Measurements from ENCODE around the gene TCF19. TPM values are rescaled to one million over a fixed set of nuclear protein-coding genes. Genes with fewer than 3 reads are reported as not detected.

The TCF19 gene
- total and polyA plus RNA-seq, 2 donors (not counting 3 experiments of a cell fraction or from before 2014, with no cell fraction given), result 13.9 to 31.7 TPM

GRCh38 chr6:31172973-31173384 lies 14.6 kb downstream of the TCF19 start:
- Histone ChIP-seq H4K20me1 (replicated peaks; ENCODE audit: control insufficient read depth, extremely low read depth, insufficient read depth, low read length) (no peaks in the 10 kb centered on the region), H2AFZ (ENCODE audit: low read depth, low read length) (no peak overlapping the region), H3K27me3 (ENCODE audit: control insufficient read depth in 2 of 2, insufficient read depth in 2 of 2, low read length in 2 of 2) (no peaks in the 10 kb centered on the region), H3K4me3 (replicated peaks in 1 of 3; ENCODE audit: insufficient read depth in 1 of 3, low read depth in 1 of 3, low read length in 3 of 3) (no peak overlapping the region), H3K9me3 (replicated peaks; ENCODE audit: control insufficient read depth, insufficient read depth, low read length) (no peaks in the 10 kb centered on the region), H3K4me1 (ENCODE audit: control insufficient read depth, extremely low read depth, insufficient read depth, low read length) (no peaks in the 10 kb centered on the region), H3K9ac (replicated peaks; ENCODE audit: extremely low read depth, insufficient read depth, low read length) (no peak overlapping the region), H3K36me3 (ENCODE audit: control insufficient read depth in 2 of 2, extremely low read depth in 1 of 2, insufficient read depth in 2 of 2, low read length in 2 of 2) (no peaks in the 10 kb centered on the region), H3K4me2 (ENCODE audit: insufficient read depth, low read length) (no peak overlapping the region), H3K9me1 (replicated peaks; ENCODE audit: control insufficient read depth, extremely low read depth, insufficient read depth, low read length) (no peaks in the 10 kb centered on the region), H3K79me2 (ENCODE audit: control insufficient read depth, insufficient read depth, low read length) (no peaks in the 10 kb centered on the region), H3K27ac (ENCODE audit: insufficient read depth, low read depth, low read length) (no peak overlapping the region)
- no peak for FAIRE-seq
- intact Hi-C loops (cut with micrococcal nuclease), result no loop called here
- DNase-seq (ENCODE audit: low read depth, low spot score), result no peak
- TF ChIP-seq FOS (IDR thresholded peaks at IDR 0.05; ENCODE audit: borderline replicate concordance, insufficient read depth, low read length), result no peak
- TF ChIP-seq EZH2 (IDR thresholded peaks at IDR 0.05; ENCODE audit: borderline replicate concordance, low read depth, low read length, severe bottlenecking), result no peak
- no TSS peak for BruUV-seq (replicated peaks)
- ChIA-PET CTCF (interaction anchor here (0.9 kb wide), 1 partner anchor 10 kb away, joined by 3 read pairs; no protein-coding TSS in a partner anchor), POLR2A (no interaction called here)
- dilution Hi-C loops (cut with MboI; ENCODE audit: extremely low pct_ligation_motif_present, low sequenced_read_pairs), result no loop called here

DNA sequence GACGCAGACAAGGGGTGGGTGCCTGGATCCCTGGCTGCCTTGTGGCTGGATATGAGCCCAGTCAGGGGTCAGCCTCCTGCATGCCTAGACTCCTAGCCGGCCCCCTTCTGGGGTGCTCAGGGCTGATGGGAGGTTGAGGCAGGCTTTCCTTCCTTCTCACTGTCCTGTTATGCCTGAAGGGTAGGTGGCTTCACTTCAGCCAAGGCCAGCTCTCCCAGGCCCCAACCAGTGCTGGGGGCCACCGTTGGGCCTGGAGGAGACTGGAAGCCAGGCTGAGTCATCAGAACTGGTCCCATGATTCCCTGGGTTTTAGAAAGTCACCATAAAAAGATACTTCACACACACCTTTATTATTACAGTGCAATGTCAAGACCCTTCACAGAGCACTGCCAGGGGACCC lies 15.0 kb downstream of the TCF19 start:
- CTCF ChIA-PET, result no interaction called here
- intact Hi-C loops (cut with micrococcal nuclease), result no loop called here

More for the DNA sequence above, 15.0 kb downstream of the TCF19 start:
- TF ChIP-seq CTCF (IDR thresholded peaks at IDR 0.05; ENCODE audit: extremely low read depth in 1 of 2, insufficient read depth in 1 of 2, low read depth in 1 of 2, low read length in 2 of 2) (no peak), POLR2A (IDR thresholded peaks at IDR 0.05; ENCODE audit: low read depth, low read length) (no peak), MYC (IDR thresholded peaks at IDR 0.05; ENCODE audit: low read depth, low read length) (no peak), MAX (IDR thresholded peaks at IDR 0.05; ENCODE audit: insufficient read depth, insufficient read length) (no peak)
- FAIRE-seq (no peak), DNase-seq (ENCODE audit: low read depth, low spot score) (no peak)
- POLR2A ChIA-PET, result no interaction called here
- Histone ChIP-seq H3K4me1 (ENCODE audit: control insufficient read depth, extremely low read depth, insufficient read depth, low read length) (no peaks in the 10 kb centered on the region), H2AFZ (ENCODE audit: low read depth, low read length) (no peak overlapping the region), H3K79me2 (ENCODE audit: control insufficient read depth, insufficient read depth, low read length) (no peaks in the 10 kb centered on the region), H4K20me1 (replicated peaks; ENCODE audit: control insufficient read depth, extremely low read depth, insufficient read depth, low read length) (no peaks in the 10 kb centered on the region), H3K27ac (ENCODE audit: insufficient read depth, low read depth, low read length) (no peak overlapping the region), H3K36me3 (ENCODE audit: control insufficient read depth in 2 of 2, extremely low read depth in 1 of 2, insufficient read depth in 2 of 2, low read length in 2 of 2) (no peaks in the 10 kb centered on the region), H3K4me3 (replicated peaks in 1 of 3; ENCODE audit: insufficient read depth in 1 of 3, low read depth in 1 of 3, low read length in 3 of 3) (no peak overlapping the region), H3K4me2 (ENCODE audit: insufficient read depth, low read length) (no peak overlapping the region), H3K9me1 (replicated peaks; ENCODE audit: control insufficient read depth, extremely low read depth, insufficient read depth, low read length) (no peaks in the 10 kb centered on the region), H3K9ac (replicated peaks; ENCODE audit: extremely low read depth, insufficient read depth, low read length) (no peak overlapping the region), H3K27me3 (ENCODE audit: control insufficient read depth in 2 of 2, insufficient read depth in 2 of 2, low read length in 2 of 2) (no peaks in the 10 kb centered on the region), H3K9me3 (replicated peaks; ENCODE audit: control insufficient read depth, insufficient read depth, low read length) (no peaks in the 10 kb centered on the region)
- dilution Hi-C loops (cut with MboI; ENCODE audit: extremely low pct_ligation_motif_present, low sequenced_read_pairs), result no loop called here
- BruUV-seq (replicated peaks), result no TSS peak

Data from endothelial cell of umbilical vein (primary cell).